ENCODE measurements around the gene RPS8. TPM values are rescaled to one million over a fixed set of nuclear protein-coding genes. Genes with fewer than 3 reads are reported as not detected.
"Not testable (repeated sequence)": the region's sequence is repeated elsewhere in the genome, so short reads cannot be mapped to it uniquely, and the experiment has no call there.

RPS8 gene
- total and polyA plus RNA-seq, 9 donors, result 3,305 to 10,301 (median 5,328) TPM

GRCh38 chr1:44787506-44787905 is 12.2 kb downstream of the RPS8 start:
- DNase-seq, result no peak
- H3K9me3 ChIP-seq, result no peaks in the 10 kb centered on the region
- no peaks in the 10 kb centered on the region for H3K36me3 ChIP-seq
- intact Hi-C loops (cut with DNase I), result loop anchor here in 3 of 4 donors (5.0 to 10.0 kb wide), 5 partner anchors 35 to 515 kb away; partner anchors contain the start of genes HECTD3 (in 1 of the 3), KIF2C (in 1 of the 3), RNU5D-1 (in 1 of the 3) and UROD (in 1 of the 3)
- no peak overlapping the region for H3K27ac ChIP-seq
- H3K27me3 ChIP-seq, result no peaks in the 10 kb centered on the region
- 88 to 95% (median 92%) methylated on average over 10 of the region's 10 CpGs for WGBS, 3 donors
- peaks cover 5% of the 10 kb centered on the region for H3K4me1 ChIP-seq (ENCODE audit: insufficient read depth)
- TF ChIP-seq POLR2A (IDR thresholded peaks at IDR 0.05), result no peak
- TF ChIP-seq CTCF (IDR thresholded peaks at IDR 0.05), result no peak
- TF ChIP-seq EP300 (IDR thresholded peaks at IDR 0.05), result no peak
- no peak overlapping the region for H3K4me3 ChIP-seq

- 83 to 87% (median 87%) methylated on average over 8 to 9 of the region's 9 CpGs for WGBS, 3 donors
- TF ChIP-seq POLR2A (IDR thresholded peaks at IDR 0.05), result no peak
- TF ChIP-seq CTCF (IDR thresholded peaks at IDR 0.05), result no peak
- Histone ChIP-seq H3K27ac (peak within 1 kb of the TSS in 1 of 2 donors; percentile 80), H3K4me1 (ENCODE audit: insufficient read depth) (peaks cover 5% of the 10 kb centered on the region), H3K36me3 (no peaks in the 10 kb centered on the region), H3K9me3 (no peaks in the 10 kb centered on the region), H3K27me3 (no peaks in the 10 kb centered on the region), H3K4me3 (no peak within 1 kb of the TSS)
- intact Hi-C loops (cut with DNase I), result loop anchor here in 3 of 4 donors (5.0 to 10.0 kb wide), 5 partner anchors 34 to 514 kb away; partner anchors contain the start of genes HECTD3 (in 1 of the 3), KIF2C (in 1 of the 3), RNU5D-1 (in 1 of the 3) and UROD (in 1 of the 3)
- no peak for DNase-seq
Observed at GRCh38 chr1:44788120-44788860, 12.9 kb downstream of the RPS8 start, which contains the start of gene BEST4. Gene BEST4, minus strand, starts transcription at chr1:44788170. Its CDS starts 465 bp downstream, at chr1:44787705.

- H3K9me3 ChIP-seq, result no peaks in the 10 kb centered on the region
- WGBS, 3 donors, result 70 to 77% (median 75%) methylated on average over 7 of the region's 7 CpGs
- no peak overlapping the region for H3K4me3 ChIP-seq
- intact Hi-C loops (cut with DNase I), result no loop called here
- TF ChIP-seq EP300 (IDR thresholded peaks at IDR 0.05), result no peak
- no peak for TF ChIP-seq CTCF (IDR thresholded peaks at IDR 0.05)
- TF ChIP-seq POLR2A (IDR thresholded peaks at IDR 0.05), result no peak
- H3K27ac ChIP-seq, result no peak overlapping the region
- H3K4me1 ChIP-seq (ENCODE audit: insufficient read depth), result no peaks in the 10 kb centered on the region
- H3K36me3 ChIP-seq, result no peaks in the 10 kb centered on the region
- DNase-seq, result no peak
- H3K27me3 ChIP-seq, result no peaks in the 10 kb centered on the region
Observed at GRCh38 chr1:44790968-44791801, 15.8 kb downstream of the RPS8 start.

GRCh38 chr1:44792736-44793502 is 17.6 kb downstream of the RPS8 start:
- Histone ChIP-seq H3K9me3 (no peaks in the 10 kb centered on the region), H3K36me3 (no peaks in the 10 kb centered on the region), H3K27me3 (no peaks in the 10 kb centered on the region), H3K4me1 (ENCODE audit: insufficient read depth) (no peaks in the 10 kb centered on the region), H3K4me3 (no peak overlapping the region), H3K27ac (peak overlapping the region in 1 of 2 donors; percentile 2)
- TF ChIP-seq POLR2A (IDR thresholded peaks at IDR 0.05) (no peak), CTCF (IDR thresholded peaks at IDR 0.05) (no peak), EP300 (IDR thresholded peaks at IDR 0.05) (no peak)
- peak in 4 of 5 donors; percentile 42 to 67 (median 59) for DNase-seq
- intact Hi-C loops (cut with DNase I), result no loop called here
- 78 to 86% (median 84%) methylated on average over 9 of the region's 9 CpGs for WGBS, 3 donors

GRCh38 chr1:44797886-44798285 is 22.5 kb downstream of the RPS8 start:
- H3K27me3 ChIP-seq; intact Hi-C loops (cut with DNase I); H3K9me3 ChIP-seq; H3K36me3 ChIP-seq; H3K4me3 ChIP-seq; H3K27ac ChIP-seq: not testable (repeated sequence)
- DNase-seq, result peak in 1 of 5 donors; percentile 15
- peaks cover 10% of the 10 kb centered on the region for H3K4me1 ChIP-seq (ENCODE audit: insufficient read depth)
- WGBS, 3 donors, result 70 to 74% (median 72%) methylated on average over 8 of the region's 8 CpGs
